Fibroblast of lung (primary cell): ENCODE measurements around the gene PRSS36.
"Not testable (repeated sequence)": the region's sequence is repeated elsewhere in the genome, so short reads cannot be mapped to it uniquely, and the experiment has no call there.

Source experiments
- EZH2 ChIP-seq: IDR thresholded peaks from 2 replicates; pipeline ENCODE4 v1.5.1; 2012; ENCODE audit warnings: low read length, control low read depth, mild to moderate bottlenecking; ENCODE audit errors: missing control alignments
- TF ChIP-seq, protein P1 (sequence below), 2 donors: IDR thresholded peaks in 1 of 2; conservative IDR thresholded peaks in 1 of 2; 1 replicate in 1 of 2; 2 replicates in 1 of 2; pipeline ENCODE4 v1.5.1; 2011 to 2012; ENCODE audit warnings: low read length in 2 of 2, control low read depth in 1 of 2, inconsistent platforms in 1 of 2, low read depth in 1 of 2, mild to moderate bottlenecking in 1 of 2

DNA sequence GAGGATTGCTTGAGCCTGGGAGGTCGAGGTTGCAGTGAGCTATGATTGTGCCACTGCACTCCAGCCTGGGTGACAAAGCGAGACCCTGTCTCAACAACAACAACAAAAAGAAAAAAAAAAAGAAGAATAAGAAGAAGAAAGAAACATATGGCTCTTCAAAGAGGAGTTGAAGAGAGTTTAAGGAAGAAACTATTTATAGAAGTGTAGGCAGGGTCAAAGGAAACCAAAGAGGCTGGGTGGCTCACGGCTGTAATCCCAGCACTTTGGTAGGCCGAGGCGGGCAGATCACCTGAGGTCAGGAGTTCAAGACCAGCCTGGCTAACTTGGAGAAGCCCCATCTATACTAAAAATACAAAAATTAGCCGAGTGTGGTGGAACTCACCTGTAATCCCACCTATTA is 1.1 kb upstream of the PRSS36 start:
- TF ChIP-seq, protein P1, sequence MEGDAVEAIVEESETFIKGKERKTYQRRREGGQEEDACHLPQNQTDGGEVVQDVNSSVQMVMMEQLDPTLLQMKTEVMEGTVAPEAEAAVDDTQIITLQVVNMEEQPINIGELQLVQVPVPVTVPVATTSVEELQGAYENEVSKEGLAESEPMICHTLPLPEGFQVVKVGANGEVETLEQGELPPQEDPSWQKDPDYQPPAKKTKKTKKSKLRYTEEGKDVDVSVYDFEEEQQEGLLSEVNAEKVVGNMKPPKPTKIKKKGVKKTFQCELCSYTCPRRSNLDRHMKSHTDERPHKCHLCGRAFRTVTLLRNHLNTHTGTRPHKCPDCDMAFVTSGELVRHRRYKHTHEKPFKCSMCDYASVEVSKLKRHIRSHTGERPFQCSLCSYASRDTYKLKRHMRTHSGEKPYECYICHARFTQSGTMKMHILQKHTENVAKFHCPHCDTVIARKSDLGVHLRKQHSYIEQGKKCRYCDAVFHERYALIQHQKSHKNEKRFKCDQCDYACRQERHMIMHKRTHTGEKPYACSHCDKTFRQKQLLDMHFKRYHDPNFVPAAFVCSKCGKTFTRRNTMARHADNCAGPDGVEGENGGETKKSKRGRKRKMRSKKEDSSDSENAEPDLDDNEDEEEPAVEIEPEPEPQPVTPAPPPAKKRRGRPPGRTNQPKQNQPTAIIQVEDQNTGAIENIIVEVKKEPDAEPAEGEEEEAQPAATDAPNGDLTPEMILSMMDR (conservative IDR thresholded peaks at IDR 0.05 in 1 of 2, IDR thresholded peaks at IDR 0.05 in 1 of 2; ENCODE audit: low read depth in 1 of 2, low read length in 2 of 2): not testable (repeated sequence)
- TF ChIP-seq EZH2: not testable (repeated sequence)
